Measurements from ENCODE around the gene SOD1. TPM values are rescaled to one million over a fixed set of nuclear protein-coding genes. Genes with fewer than 3 reads are reported as not detected.

Gene SOD1
- total and polyA plus RNA-seq, 2 of the 8 experiments (the other 6 are each of a cell fraction or from before 2014, with no cell fraction given), result 192 to 226 TPM

GRCh38 chr21:31711326-31711725 is 51.8 kb downstream of the SOD1 start:
- no peak overlapping the region for H3K14ac ChIP-seq (ENCODE audit: insufficient read length)
- no peak overlapping the region for H3K27ac ChIP-seq (ENCODE audit: low read depth, low read length)
- H2BK20ac ChIP-seq (ENCODE audit: low read length), result no peak overlapping the region
- H4K20me1 ChIP-seq (replicated peaks in 1 of 2; ENCODE audit: control insufficient read depth in 1 of 2, insufficient read depth in 2 of 2, low read length in 2 of 2), result peaks cover 16 to 30% of the 10 kb centered on the region in 2 experiments
- H3K4me1 ChIP-seq (replicated peaks in 1 of 4; ENCODE audit: control insufficient read depth in 3 of 4, insufficient read depth in 4 of 4, low read length in 3 of 4), result peaks cover 0 to 17% (median 6%) of the 10 kb centered on the region in 4 experiments; a peak in 5 of 7 replicates
- FAIRE-seq, result no peak
- H3K4ac ChIP-seq (replicated peaks; ENCODE audit: insufficient read length, low read depth, low read length), result no peak overlapping the region
- H3K79me2 ChIP-seq (ENCODE audit: control insufficient read depth in 1 of 2, insufficient read depth in 2 of 2, low read length in 2 of 2), result peaks cover 20 to 100% of the 10 kb centered on the region in 2 experiments
- H3K27me3 ChIP-seq (replicated peaks in 1 of 4; ENCODE audit: control insufficient read depth in 3 of 4, extremely low read depth in 1 of 4, insufficient read depth in 3 of 4, low read length in 3 of 4), result no peaks in the 10 kb centered on the region
- H4K91ac ChIP-seq (replicated peaks; ENCODE audit: insufficient read length, low read length), result no peak overlapping the region
- H3K56ac ChIP-seq (replicated peaks; ENCODE audit: insufficient read length, low read depth, low read length), result no peak overlapping the region
- 0 out of 2 replicates have a peak, but pooled peaks cover 3% of the 10 kb centered on the region for H3K79me1 ChIP-seq (ENCODE audit: low read depth, low read length)
- no peak overlapping the region for H4K5ac ChIP-seq (ENCODE audit: insufficient read length, low read depth, low read length)
- no peak overlapping the region for H2BK12ac ChIP-seq (ENCODE audit: low read depth, low read length)
- CTCF ChIA-PET (ENCODE audit: partially characterized antibody), result no interaction called here
- no peak overlapping the region for H3K4me2 ChIP-seq (ENCODE audit: insufficient read depth in 1 of 2, low read depth in 2 of 2, low read length in 2 of 2)
- WGBS, 2 experiments (ENCODE audit: extremely low coverage in 1 of 2, insufficient coverage in 1 of 2, insufficient read length in 1 of 2, insufficient replicate concordance in 2 of 2, low coverage in 1 of 2, low lambda C conversion rate in 2 of 2, missing lambda C conversion rate in 1 of 2), result 83% methylated on average over 1 of the region's 1 CpG; no CpG with 5 or more reads in 1 of the 2 experiments
- H2AK5ac ChIP-seq (ENCODE audit: low read depth, low read length), result no peak overlapping the region
- H2BK120ac ChIP-seq (replicated peaks; ENCODE audit: low read depth, low read length), result no peak overlapping the region
- POLR2A ChIA-PET (ENCODE audit: partially characterized antibody), result interaction anchor here (0.9 kb wide), 1 partner anchor 13 kb away, joined by 3 read pairs; no protein-coding TSS in a partner anchor
- H3K9me3 ChIP-seq (ENCODE audit: insufficient read depth in 2 of 2, low read depth in 1 of 2, low read length in 1 of 2), result no peaks in the 10 kb centered on the region
- no peak overlapping the region for H3K18ac ChIP-seq (ENCODE audit: extremely low read depth, low read length)
- H3K23ac ChIP-seq (ENCODE audit: insufficient read length), result no peak overlapping the region
- H2AFZ ChIP-seq (ENCODE audit: low read length), result no peak overlapping the region
- no peaks in the 10 kb centered on the region for H3K36me3 ChIP-seq (ENCODE audit: control insufficient read depth in 2 of 4, insufficient read depth in 4 of 4, low read length in 3 of 4)
- no peak overlapping the region for H3K4me3 ChIP-seq (ENCODE audit: extremely low read depth in 1 of 4, insufficient read depth in 2 of 4, low read depth in 3 of 4, low read length in 4 of 4)
- H3K23me2 ChIP-seq (ENCODE audit: low read depth, low read length), result no peaks in the 10 kb centered on the region
- no peak overlapping the region for H4K8ac ChIP-seq (ENCODE audit: extremely low read depth, insufficient read depth, low read length)
- no peak overlapping the region for H2BK5ac ChIP-seq (ENCODE audit: low read depth, low read length)
- DNase-seq (ENCODE audit: low read depth in 1 of 2, low spot score in 2 of 2), result no peak
- no peak overlapping the region for H3K9ac ChIP-seq (replicated peaks in 1 of 4; ENCODE audit: extremely low read depth in 1 of 4, low read depth in 3 of 4, low read length in 3 of 4)
- H2BK15ac ChIP-seq (ENCODE audit: low read length), result no peak overlapping the region
- no peak for TF ChIP-seq HDAC6 (IDR thresholded peaks at IDR 0.05; ENCODE audit: low read depth, low read length)
- no peak for TF ChIP-seq SUZ12 (IDR thresholded peaks at IDR 0.05; ENCODE audit: low read length)
- TF ChIP-seq CREB1 (IDR thresholded peaks at IDR 0.05), result no peak
- TF ChIP-seq USF2 (IDR thresholded peaks at IDR 0.05; ENCODE audit: low read length), result no peak
- TF ChIP-seq KDM1A (IDR thresholded peaks at IDR 0.05; ENCODE audit: borderline replicate concordance, low read length), result no peak
- no peak for TF ChIP-seq TAF1 (IDR thresholded peaks at IDR 0.05; ENCODE audit: low read depth, low read length)
- TF ChIP-seq ASH2L (IDR thresholded peaks at IDR 0.05; ENCODE audit: low read length), result no peak
- no peak for TF ChIP-seq ZNF274 (IDR thresholded peaks at IDR 0.05; ENCODE audit: borderline replicate concordance, extremely low read depth, low read length)
- TF ChIP-seq SRF (IDR thresholded peaks at IDR 0.05; ENCODE audit: low read depth, low read length), result no peak
- no peak for TF ChIP-seq EP300 (IDR thresholded peaks at IDR 0.05; ENCODE audit: borderline replicate concordance in 1 of 2, low read depth in 2 of 2, low read length in 2 of 2)
- TF ChIP-seq RAD21 (IDR thresholded peaks at IDR 0.05 in 1 of 2, conservative IDR thresholded peaks at IDR 0.05 in 1 of 2; ENCODE audit: low read depth in 2 of 2, low read length in 2 of 2), result no peak
- no peak for TF ChIP-seq BCL11A (IDR thresholded peaks at IDR 0.05; ENCODE audit: low read depth in 2 of 2, low read length in 2 of 2)
- TF ChIP-seq PHF8 (conservative IDR thresholded peaks at IDR 0.05; ENCODE audit: low read depth, low read length), result no peak
